Measurements from ENCODE around the gene TSHZ2. TPM values are rescaled to one million over a fixed set of nuclear protein-coding genes. Genes with fewer than 3 reads are reported as not detected.

TSHZ2 gene
- total and polyA plus RNA-seq, 3 donors from 2014 or later: 13.0 to 41.9 (median 40.4) TPM

GRCh38 chr20:53210931-53211330 lies 238.8 kb downstream of the TSHZ2 start:
- H3K4me3 ChIP-seq: no peak overlapping the region
- 76 to 79% methylated on average over 3 of the region's 3 CpGs for WGBS, 2 donors
- no peak for TF ChIP-seq CTCF (IDR thresholded peaks at IDR 0.05)
- no peak for TF ChIP-seq POLR2A (IDR thresholded peaks at IDR 0.05)
- intact Hi-C loops (cut with DNase I; ENCODE audit: low total_unique reads): no loop called here
- no peak for DNase-seq
- no peaks in the 10 kb centered on the region for H3K4me1 ChIP-seq
- H3K27ac ChIP-seq: no peak overlapping the region
- H3K27me3 ChIP-seq: no peaks in the 10 kb centered on the region
- H3K9me3 ChIP-seq: no peaks in the 10 kb centered on the region
- no peaks in the 10 kb centered on the region for H3K36me3 ChIP-seq (ENCODE audit: low read depth, missing control alignments)

- no peak for TF ChIP-seq POLR2A (IDR thresholded peaks at IDR 0.05)
- intact Hi-C loops (cut with DNase I; ENCODE audit: low total_unique reads): no loop called here
- Histone ChIP-seq H3K4me1 (peaks cover 5% of the 10 kb centered on the region), H3K36me3 (ENCODE audit: low read depth, missing control alignments) (no peaks in the 10 kb centered on the region), H3K9me3 (no peaks in the 10 kb centered on the region), H3K4me3 (no peak overlapping the region), H3K27ac (no peak overlapping the region), H3K27me3 (no peaks in the 10 kb centered on the region)
- no peak for DNase-seq
- 88 to 93% methylated on average over 5 of the region's 5 CpGs for WGBS, 2 donors
These were observed 239.9 kb downstream of the TSHZ2 start for GRCh38 chr20:53212018-53212417.

DNA sequence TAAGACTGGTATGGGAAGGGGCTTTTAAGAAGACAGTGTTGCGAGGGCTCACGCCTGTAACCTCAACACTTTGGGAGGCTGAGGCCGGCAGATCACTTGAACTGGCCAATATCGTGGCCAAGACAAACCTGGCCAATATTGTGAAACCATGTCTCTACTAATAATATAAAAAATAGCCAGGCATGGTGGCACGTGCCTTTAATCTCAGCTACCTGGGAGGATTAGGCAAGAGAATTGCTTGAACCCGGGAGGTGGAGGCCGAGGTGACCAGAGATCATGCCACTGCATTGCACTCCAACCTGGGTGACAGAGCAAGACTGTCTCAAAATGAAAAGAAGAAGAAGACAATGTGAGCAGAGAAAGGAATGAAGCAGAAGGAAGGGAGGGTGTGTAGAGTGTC lies 242.2 kb downstream of the TSHZ2 start:
- H3K36me3 ChIP-seq (ENCODE audit: low read depth, missing control alignments): no peaks in the 10 kb centered on the region
- H3K27ac ChIP-seq: no peak overlapping the region
- H3K4me3 ChIP-seq: no peak overlapping the region
- 94% methylated on average over 7 of the region's 7 CpGs for WGBS, 2 donors
- no peak for TF ChIP-seq CTCF (IDR thresholded peaks at IDR 0.05)
- no peak for TF ChIP-seq POLR2A (IDR thresholded peaks at IDR 0.05)
- DNase-seq: no peak
- H3K4me1 ChIP-seq: peaks cover 5% of the 10 kb centered on the region
- H3K9me3 ChIP-seq: no peaks in the 10 kb centered on the region
- H3K27me3 ChIP-seq: no peaks in the 10 kb centered on the region
- intact Hi-C loops (cut with DNase I; ENCODE audit: low total_unique reads): no loop called here

DNA sequence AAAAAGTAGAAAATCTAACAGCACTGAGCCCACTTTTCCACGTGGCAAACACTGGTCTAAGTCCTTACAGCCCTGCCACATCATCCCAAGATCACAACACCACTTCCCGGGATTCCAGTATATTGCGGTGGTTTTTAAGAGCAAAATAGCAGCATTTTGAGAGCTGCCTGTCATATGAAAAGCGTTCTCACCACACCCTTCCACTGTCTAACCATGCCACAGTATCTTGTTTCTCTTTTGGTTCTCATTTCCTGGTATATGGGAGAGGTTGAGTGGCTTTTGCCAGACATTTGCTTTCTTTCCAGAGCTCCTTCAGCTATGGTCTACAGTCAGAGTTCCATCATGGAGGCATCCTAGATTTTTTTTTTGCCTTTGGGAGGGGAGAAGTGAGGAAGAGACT lies 243.0 kb downstream of the TSHZ2 start:
- DNase-seq: no peak
- H3K36me3 ChIP-seq (ENCODE audit: low read depth, missing control alignments): no peaks in the 10 kb centered on the region
- intact Hi-C loops (cut with DNase I; ENCODE audit: low total_unique reads): no loop called here
- peaks cover 5% of the 10 kb centered on the region for H3K4me1 ChIP-seq
- H3K27ac ChIP-seq: no peak overlapping the region
- no peaks in the 10 kb centered on the region for H3K9me3 ChIP-seq
- no peak overlapping the region for H3K4me3 ChIP-seq
- TF ChIP-seq CTCF (IDR thresholded peaks at IDR 0.05) (no peak), POLR2A (IDR thresholded peaks at IDR 0.05) (no peak)
- no peaks in the 10 kb centered on the region for H3K27me3 ChIP-seq
- WGBS, 2 donors: 89 to 95% methylated on average over 4 of the region's 4 CpGs

DNA sequence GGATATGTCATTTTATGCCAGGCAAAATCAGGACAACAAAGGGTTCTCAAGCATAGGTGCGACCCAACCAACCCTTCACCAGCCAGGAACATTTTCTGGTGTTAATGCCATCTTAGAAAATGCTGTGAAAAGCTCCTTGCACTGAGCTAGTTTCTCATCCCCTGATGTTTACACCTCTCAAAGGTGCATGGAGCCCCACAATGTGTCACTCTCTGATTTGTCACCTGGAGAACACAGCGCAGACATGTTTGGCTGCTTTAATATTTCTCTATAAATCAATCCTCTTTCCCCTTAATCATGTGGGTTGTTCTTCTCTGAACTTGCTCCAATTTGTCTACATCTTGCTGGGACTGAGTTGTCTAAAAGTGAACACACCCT lies 244.3 kb downstream of the TSHZ2 start:
- TF ChIP-seq CTCF (IDR thresholded peaks at IDR 0.05) (no peak), POLR2A (IDR thresholded peaks at IDR 0.05) (no peak)
- Histone ChIP-seq H3K27me3 (no peaks in the 10 kb centered on the region), H3K36me3 (ENCODE audit: low read depth, missing control alignments) (no peaks in the 10 kb centered on the region), H3K27ac (no peak overlapping the region), H3K4me1 (peaks cover 5% of the 10 kb centered on the region), H3K9me3 (no peaks in the 10 kb centered on the region), H3K4me3 (no peak overlapping the region)
- intact Hi-C loops (cut with DNase I; ENCODE audit: low total_unique reads): no loop called here
- 93 to 94% methylated on average over 2 of the region's 2 CpGs for WGBS, 2 donors
- no peak for DNase-seq

Data from testis (tissue), 3 donors.